GM19023 (cell line): ENCODE measurements around the gene WIPF3.
"Not testable (repeated sequence)": the region's sequence is repeated elsewhere in the genome, so short reads cannot be mapped to it uniquely, and the experiment has no call there.

Source experiments
- ATAC-seq: cut with Tn5 transposase; IDR thresholded peaks from one replicate; pipeline ENCODE4 v1.9.1; 2021; ENCODE audit warnings: mild to moderate bottlenecking, moderate library complexity; ENCODE audit not compliant: unreplicated experiment

WIPF3 gene

DNA sequence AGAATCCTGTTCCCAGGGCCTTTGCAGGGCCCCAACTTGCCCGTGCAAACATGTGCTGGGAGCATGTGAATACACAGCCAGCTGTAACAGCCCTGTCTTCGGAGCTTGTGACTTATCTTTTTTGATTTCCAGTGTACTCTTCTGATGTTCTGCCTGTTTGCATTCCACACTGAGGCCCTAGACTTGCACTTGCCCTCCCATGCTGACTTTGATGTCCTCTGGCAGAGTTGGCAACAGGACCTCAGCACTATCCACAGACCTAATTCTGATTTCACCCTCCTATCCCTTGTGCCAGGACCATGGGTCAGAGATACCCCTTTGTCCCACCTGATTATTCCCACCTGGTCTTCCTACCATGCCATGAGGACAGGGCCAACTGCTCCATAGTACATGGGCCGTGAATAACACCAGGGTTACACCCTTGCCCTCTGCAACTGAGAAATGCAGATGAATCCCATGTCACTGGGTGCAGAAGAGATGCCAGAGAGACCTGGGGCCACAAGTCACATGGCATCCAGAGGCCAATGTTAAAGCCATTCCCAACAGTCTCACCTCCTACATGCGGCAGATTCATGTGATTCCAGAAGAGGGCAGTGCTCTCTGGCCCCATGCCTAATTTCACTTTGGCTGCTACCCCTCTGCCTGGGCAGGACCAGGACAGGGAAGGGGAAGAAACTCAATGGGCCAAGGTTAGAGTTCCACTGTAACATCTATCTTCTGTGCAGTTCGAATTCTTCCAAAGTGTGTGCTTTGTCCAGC lies 140.3 kb downstream of the WIPF3 start:
- ATAC-seq, result no peak

GRCh38 chr7:29948587-29948986 lies 142.3 kb downstream of the WIPF3 start:
- ATAC-seq, result no peak

DNA sequence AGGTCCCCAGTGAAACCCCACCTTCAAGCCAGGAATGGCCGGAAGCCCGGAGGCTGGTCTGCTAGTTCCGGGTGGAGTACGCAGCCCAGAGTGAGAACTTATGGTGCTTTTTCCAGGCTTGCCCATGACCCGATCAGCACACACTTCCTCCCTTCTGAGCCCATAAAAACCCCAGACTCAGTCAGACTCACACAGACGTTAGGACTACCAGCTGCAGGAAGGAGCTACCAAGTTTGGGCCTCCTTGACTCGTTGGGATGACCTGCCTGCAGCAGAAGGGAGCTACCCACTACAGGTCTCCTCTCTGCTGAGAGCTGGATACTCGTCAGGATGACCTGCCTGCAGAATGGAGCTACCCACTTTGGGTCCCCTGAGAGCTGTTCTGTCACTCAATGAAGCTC lies 144.2 kb downstream of the WIPF3 start:
- ATAC-seq, result no peak

- no peak for ATAC-seq
These were observed 144.9 kb downstream of the WIPF3 start for GRCh38 chr7:29951206-29951605.

GRCh38 chr7:29953726-29954347 lies 147.5 kb downstream of the WIPF3 start:
- no peak for ATAC-seq

DNA sequence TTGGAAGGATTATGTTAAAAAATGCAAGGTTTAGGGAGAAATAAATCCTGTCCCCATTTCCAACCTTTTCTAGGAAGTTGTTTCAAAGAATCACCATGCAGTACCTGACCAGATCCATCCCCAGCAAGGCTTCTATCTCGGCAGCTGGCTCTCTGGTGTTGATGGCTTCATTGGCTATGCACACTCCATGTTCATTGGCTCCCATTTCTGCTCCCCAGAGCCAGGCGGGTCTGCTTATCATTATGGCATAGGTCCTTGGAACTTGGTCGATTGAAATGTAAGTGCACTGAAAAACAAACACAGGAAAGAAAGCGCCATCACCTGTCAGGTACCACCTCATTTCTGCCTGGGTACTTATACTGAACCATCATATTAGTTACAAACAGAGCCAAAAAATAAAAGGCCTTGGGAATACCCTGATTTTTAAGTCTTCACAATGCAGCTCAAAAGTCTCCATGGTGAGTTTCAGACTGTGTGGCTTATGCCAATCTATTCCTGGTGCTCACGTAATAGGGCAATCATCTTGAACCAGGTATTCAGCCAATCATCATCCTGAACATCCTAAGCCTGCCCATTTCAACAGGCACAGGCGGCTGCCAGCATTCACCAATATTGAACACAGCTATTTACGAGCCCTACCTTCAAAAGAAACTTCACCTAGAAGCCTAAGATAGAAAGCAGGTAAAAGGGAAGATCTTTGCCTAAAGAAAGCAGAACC lies 148.9 kb downstream of the WIPF3 start:
- no peak for ATAC-seq

- no peak for ATAC-seq
These were observed 149.6 kb downstream of the WIPF3 start for GRCh38 chr7:29955799-29956486.

- no peak for ATAC-seq
These were observed 150.2 kb downstream of the WIPF3 start for GRCh38 chr7:29956487-29956836.

DNA sequence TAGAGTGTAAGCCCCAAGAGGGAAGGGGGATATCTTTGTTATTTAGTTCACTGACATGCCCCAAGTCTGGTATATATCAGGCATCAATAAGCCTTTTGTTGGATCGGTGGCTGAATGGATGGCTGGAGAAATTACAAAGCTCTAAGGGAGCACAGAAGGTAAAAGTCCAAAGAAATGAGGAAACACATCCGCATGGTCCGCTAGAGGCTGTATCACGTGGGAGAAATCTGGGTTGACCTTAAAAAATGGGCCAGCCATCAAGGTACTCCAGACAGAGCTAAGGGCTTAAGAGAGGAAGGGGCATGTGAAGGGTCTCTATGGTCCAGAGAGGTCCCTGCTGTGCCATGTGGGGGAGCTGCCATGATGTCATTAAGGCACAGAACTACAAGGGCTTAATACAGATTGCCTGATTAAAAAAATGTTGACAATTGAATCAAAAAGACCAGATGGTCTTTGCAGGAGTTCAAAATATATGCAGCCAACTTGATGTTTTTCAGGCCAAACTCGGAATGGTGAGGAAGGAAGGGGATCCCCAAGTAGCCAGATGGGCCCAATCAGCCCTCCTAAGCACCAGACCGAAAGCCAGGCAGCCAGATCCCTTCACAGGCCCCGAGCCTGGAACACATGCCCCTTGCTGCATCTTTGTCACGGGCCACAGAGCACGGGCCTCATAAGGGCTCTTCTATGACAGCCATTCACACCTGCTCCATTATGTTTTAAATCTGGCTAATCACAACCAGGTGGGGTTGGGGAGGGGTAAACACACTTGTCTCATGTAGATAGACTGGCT lies 151.4 kb downstream of the WIPF3 start:
- ATAC-seq, result no peak

DNA sequence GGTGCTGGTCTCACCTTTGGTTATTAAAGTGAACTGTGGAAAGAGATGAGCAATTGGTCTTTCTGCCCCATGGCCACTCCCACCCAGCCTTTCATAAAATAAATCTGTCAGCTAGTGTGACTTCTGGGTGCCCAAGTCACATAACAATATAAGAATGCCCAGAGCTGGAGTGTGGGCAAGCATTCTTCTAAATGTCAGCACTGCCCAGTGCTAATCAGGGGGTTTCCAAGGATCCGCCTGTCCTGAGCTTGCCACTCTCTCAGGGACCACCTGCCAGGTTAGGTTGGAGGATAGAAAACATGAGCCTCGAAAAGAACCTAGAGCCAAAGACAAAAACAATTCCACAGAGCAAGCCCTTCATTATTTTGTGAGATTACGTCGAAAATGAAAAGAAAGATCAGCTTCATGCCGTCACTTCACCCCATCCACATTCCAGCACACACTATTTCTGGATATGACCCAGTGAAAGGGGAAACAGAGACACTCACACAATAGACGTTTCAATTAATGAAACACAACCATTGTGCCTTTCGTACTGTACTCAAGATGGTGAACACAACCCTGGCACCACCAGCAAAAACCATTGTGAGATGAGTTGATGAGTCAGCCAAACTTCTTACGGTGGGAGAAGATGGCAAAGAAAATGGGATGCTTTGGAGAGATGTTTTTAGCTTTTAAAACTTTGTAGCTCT lies 152.5 kb downstream of the WIPF3 start:
- no peak for ATAC-seq

GRCh38 chr7:29961611-29962010 lies 155.3 kb downstream of the WIPF3 start:
- not testable (repeated sequence) for ATAC-seq

DNA sequence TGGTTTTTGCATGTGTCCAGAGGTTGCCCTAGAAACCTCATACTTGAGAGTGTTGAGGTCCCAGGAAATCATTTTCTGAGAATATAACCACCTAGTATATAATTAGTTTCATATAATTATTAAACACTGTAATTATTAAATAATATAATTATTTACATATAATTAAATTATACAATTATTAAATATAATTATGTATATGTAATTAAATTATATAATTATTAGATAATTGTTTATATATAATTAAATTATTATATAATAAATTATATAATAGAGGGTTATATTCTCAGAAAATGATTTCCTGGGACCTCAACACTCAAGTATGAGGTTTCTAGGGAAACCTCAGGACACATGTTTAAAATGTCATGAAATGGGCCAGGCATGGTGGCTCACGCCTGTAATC lies 155.7 kb downstream of the WIPF3 start:
- ATAC-seq, result no peak

GRCh38 chr7:29965030-29965429 lies 158.7 kb downstream of the WIPF3 start:
- no peak for ATAC-seq
